Thoracic aorta (tissue), 2 donors: ENCODE data around the gene YIPF2. TPM values are rescaled to one million over a fixed set of nuclear protein-coding genes. Genes with fewer than 3 reads are reported as not detected.

Experiments
- ATAC-seq: fragments of 150-250 bp; one replicate; pipeline ENCODE4 v1.8.0; 2017; ENCODE audit warnings: low read depth; ENCODE audit not compliant: insufficient number of reproducible peaks, low FRiP score
- DNase-seq: peaks from one replicate; pipeline ENCODE4 v3.0.0-alpha.2; 2020; ENCODE audit warnings: low spot score
- H3K27ac ChIP-seq, 2 donors: fragments of 200-600 bp; sonication (generic); 1 replicate in 1 of 2; 2 replicates in 1 of 2; pipeline ENCODE4 v1.5.1; 2016; ENCODE audit warnings: mild to moderate bottlenecking in 2 of 2, moderate library complexity in 2 of 2
- H3K27me3 ChIP-seq: fragments of 200-600 bp; sonication (generic); replicated peaks from 2 replicates; pipeline ENCODE4 v1.6.0; 2016; ENCODE audit warnings: mild to moderate bottlenecking; ENCODE audit not compliant: insufficient read depth
- H3K36me3 ChIP-seq: fragments of 200-600 bp; sonication (generic); one replicate; pipeline ENCODE4 v1.5.1; 2016
- H3K4me1 ChIP-seq, 2 donors: fragments of 200-600 bp; sonication (generic); 1 replicate in 1 of 2; 2 replicates in 1 of 2; pipeline versions ENCODE4 v1.5.1 to v1.6.0; 2016; ENCODE audit warnings: low read depth in 2 of 2, mild to moderate bottlenecking in 1 of 2; ENCODE audit not compliant: control insufficient read depth in 1 of 2
- H3K4me3 ChIP-seq: fragments of 200-600 bp; sonication (generic); 2 replicates; pipeline ENCODE4 v1.5.1; 2016; ENCODE audit warnings: mild to moderate bottlenecking
- H3K9me3 ChIP-seq: fragments of 200-600 bp; sonication (generic); 2 replicates; pipeline ENCODE4 v1.5.1; 2016
- total RNA-seq, 2 donors: library from RNA; depleted of rRNA; stranded (reverse); fragments of >200 nt; gene quantifications; one replicate each; pipeline versions ENCODE4 v1.1.0 to v1.2.3, GENCODE V29; 2016
- TF ChIP-seq, protein P1 (sequence below): fragments of 200-600 bp; sonication (generic); IDR thresholded peaks from one replicate; pipeline ENCODE4 v1.5.1; 2019; ENCODE audit warnings: antibody characterized with exemption

The YIPF2 gene
- total RNA-seq, 2 donors from 2014 or later = 51.2 to 79.6 TPM

DNA sequence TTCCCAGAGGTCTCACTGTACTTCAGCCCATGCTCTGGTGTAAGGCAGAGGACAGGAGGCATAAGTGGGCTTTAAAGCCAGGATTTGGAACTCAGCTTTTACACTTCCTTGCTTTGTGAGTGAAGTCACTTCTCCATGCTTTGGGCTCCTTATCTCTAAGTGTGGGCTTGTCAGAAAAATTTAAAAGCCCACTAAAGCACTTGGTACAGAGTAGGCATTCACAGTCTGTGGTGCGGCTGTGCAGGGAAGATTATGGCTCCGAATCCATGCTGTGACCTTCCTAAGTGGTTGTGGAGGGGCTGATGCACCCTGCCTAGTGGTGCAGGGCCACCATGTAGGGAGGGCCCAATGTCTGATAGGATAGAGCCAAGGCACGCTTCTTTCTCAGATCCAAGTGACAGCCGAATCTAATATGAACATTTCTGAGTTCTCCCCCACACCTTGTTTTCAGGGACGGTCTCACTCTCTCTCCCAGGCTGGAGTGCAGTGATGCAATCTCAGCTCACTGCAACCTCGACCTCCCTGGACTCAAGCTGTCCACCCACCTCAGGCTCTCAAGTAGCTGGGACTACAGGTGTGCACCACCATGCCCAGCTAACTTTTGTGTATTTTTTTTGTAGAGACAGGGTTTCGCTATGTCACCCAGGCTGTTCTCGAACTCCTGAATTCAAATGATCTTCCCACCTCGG lies 7.1 kb upstream of the YIPF2 start:
- H3K36me3 ChIP-seq = peaks cover 3% of the 10 kb centered on the region
- no peak for DNase-seq
- no peak overlapping the region for H3K4me3 ChIP-seq
- TF ChIP-seq, protein P1, sequence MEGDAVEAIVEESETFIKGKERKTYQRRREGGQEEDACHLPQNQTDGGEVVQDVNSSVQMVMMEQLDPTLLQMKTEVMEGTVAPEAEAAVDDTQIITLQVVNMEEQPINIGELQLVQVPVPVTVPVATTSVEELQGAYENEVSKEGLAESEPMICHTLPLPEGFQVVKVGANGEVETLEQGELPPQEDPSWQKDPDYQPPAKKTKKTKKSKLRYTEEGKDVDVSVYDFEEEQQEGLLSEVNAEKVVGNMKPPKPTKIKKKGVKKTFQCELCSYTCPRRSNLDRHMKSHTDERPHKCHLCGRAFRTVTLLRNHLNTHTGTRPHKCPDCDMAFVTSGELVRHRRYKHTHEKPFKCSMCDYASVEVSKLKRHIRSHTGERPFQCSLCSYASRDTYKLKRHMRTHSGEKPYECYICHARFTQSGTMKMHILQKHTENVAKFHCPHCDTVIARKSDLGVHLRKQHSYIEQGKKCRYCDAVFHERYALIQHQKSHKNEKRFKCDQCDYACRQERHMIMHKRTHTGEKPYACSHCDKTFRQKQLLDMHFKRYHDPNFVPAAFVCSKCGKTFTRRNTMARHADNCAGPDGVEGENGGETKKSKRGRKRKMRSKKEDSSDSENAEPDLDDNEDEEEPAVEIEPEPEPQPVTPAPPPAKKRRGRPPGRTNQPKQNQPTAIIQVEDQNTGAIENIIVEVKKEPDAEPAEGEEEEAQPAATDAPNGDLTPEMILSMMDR = no peak
- H3K27ac ChIP-seq = no peak overlapping the region
- H3K27me3 ChIP-seq = no peaks in the 10 kb centered on the region
- H3K9me3 ChIP-seq = no peaks in the 10 kb centered on the region
- ATAC-seq = no peak
- H3K4me1 ChIP-seq = peaks cover 0 to 7% of the 10 kb centered on the region in 2 donors

DNA sequence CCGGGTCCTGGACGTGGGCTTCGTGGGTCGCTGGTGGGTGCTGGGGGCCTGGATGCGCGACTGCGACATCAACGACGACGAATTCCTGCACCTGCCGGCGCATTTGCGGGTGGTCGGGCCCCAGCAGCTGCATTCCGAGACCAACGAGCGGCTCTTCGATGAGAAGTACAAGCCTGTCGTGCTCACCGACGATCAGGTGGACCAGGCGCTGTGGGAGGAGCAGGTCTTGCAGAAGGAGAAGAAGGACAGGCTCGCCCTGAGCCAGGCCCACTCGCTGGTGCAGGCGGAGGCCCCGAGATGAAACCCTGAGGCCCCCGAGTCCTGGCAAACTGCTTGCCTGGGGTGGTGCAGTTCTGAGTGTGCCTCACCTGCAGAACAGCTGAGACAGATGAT lies 959 bp upstream of the YIPF2 start:
- Histone ChIP-seq H3K4me1 (peaks cover 15 to 32% of the 10 kb centered on the region in 2 donors), H3K36me3 (peaks cover 10% of the 10 kb centered on the region), H3K9me3 (no peaks in the 10 kb centered on the region), H3K27ac (peak overlapping the region in 1 of 2 donors; percentile 83), H3K4me3 (peak overlapping the region; percentile 95), H3K27me3 (no peaks in the 10 kb centered on the region)
- ATAC-seq = no peak
- TF ChIP-seq, protein P1 = no peak
- no peak for DNase-seq

DNA sequence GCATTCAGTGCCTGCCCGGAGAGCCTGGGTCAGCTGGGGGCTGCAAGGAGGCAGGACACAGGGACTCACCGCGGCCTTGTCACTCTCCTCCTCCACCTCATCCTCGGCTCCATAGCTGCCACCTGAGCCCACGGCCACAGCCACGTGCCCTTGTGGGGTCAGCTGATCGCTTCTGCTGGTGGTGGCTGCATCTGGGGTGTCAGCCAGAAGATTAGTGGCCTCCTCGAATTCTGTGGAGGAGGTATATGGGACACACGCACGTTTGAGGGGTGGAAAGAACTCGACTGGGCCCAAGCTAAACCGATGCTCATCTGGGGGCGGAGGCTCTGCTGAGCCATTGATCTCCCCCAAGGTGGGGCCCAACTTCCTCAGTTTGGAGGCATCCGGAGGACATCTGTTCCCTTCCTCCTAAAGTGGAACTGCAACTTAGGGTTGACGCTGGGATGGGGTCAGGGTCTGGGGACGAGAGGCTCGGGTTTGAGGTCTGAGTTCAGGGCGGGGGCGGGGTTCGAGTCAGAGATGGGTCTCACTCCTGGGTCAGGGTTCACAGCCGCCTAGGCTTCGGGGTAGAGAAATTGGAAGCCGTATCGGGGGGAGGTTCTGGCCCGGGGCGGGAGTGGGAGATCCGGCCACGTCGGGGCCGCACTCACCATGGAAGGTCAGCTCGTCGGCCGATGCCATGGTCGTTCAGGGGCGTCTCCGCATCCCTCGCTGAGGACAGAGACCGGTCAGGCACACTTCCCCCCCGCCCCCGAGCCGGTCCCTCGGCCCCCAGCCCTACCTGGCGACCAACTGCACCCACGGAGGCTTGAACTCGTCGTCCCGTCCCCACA lies 493 bp downstream of the YIPF2 start:
- peak overlapping the region; percentile 74 to 83 for H3K27ac ChIP-seq
- TF ChIP-seq, protein P1 = no peak
- no peaks in the 10 kb centered on the region for H3K27me3 ChIP-seq
- no peak for ATAC-seq
- DNase-seq = no peak
- H3K4me1 ChIP-seq = peaks cover 15 to 32% of the 10 kb centered on the region in 2 donors
- peak overlapping the region; percentile 95 for H3K4me3 ChIP-seq
- H3K9me3 ChIP-seq = no peaks in the 10 kb centered on the region
- peaks cover 14% of the 10 kb centered on the region for H3K36me3 ChIP-seq

DNA sequence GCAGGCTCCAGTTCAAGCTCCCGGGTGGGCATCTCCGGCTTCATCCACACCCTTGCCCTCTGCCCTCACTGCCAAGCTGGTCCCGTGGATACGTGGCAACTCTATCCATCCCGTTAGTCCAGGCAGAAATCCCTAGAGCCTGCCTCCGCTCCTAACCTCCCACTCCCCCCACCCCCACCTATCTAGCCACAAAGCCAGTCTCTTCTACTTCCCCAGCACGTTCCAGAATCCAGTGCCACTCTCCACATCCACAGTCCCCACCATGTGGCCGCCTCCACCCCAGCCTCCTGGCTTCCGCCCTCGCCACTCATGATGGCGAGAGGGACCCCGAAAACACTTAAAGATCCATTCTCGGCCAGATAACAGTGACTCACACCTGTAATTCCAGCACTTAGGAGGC lies 3.8 kb downstream of the YIPF2 start:
- peaks cover 34% of the 10 kb centered on the region for H3K36me3 ChIP-seq
- ATAC-seq (no peak), DNase-seq (no peak)
- TF ChIP-seq, protein P1 = no peak
- H3K9me3 ChIP-seq = no peaks in the 10 kb centered on the region
- H3K27ac ChIP-seq = no peak overlapping the region
- H3K4me3 ChIP-seq = no peak overlapping the region
- H3K4me1 ChIP-seq = peaks cover 12 to 16% of the 10 kb centered on the region in 2 donors
- H3K27me3 ChIP-seq = no peaks in the 10 kb centered on the region
